Activated naive CD8-positive, alpha-beta T cell treated with anti-CD3 and anti-CD28 coated beads, Interleukin-2, amount 10 ng/mL, durations not matched to agents 7 days and 5 days (primary cell): ENCODE results near the gene ARHGAP18. TPM values are rescaled to one million over a fixed set of nuclear protein-coding genes. Genes with fewer than 3 reads are reported as not detected.
"Not testable (repeated sequence)": the region's sequence is repeated elsewhere in the genome, so short reads cannot be mapped to it uniquely, and the experiment has no call there.

ENCODE experiments used
- ATAC-seq: fragments of 150-1000 bp; cut with Tn5 transposase; one replicate; pipeline ENCODE4 v1.10.0; 2021; ENCODE audit warnings: low read depth, moderate library complexity
- POLR2A ChIA-PET: fragments of 350-600 bp; sonication (Branson Sonifier 250); formaldehyde crosslinking; loops from one replicate; lab custom pipeline; 2021; ENCODE audit warnings: antibody characterized with exemption; lab: Charles Lee
- DNase-seq: peaks from one replicate; pipeline ENCODE4 v3.0.0; 2021
- H3K27ac Mint-ChIP-seq: one replicate; pipeline ENCODE4 v1.8.0; 2022; ENCODE audit warnings: mild to moderate bottlenecking, mixed read lengths
- H3K27me3 Mint-ChIP-seq: one replicate; pipeline ENCODE4 v1.8.0; 2022; ENCODE audit warnings: mild to moderate bottlenecking, moderate library complexity, mixed read lengths
- H3K36me3 Mint-ChIP-seq: one replicate; pipeline ENCODE4 v1.8.0; 2021; ENCODE audit warnings: mild to moderate bottlenecking, mixed read lengths
- H3K4me1 Mint-ChIP-seq: one replicate; pipeline ENCODE4 v1.8.0; 2021; ENCODE audit warnings: mixed read lengths
- H3K4me3 Mint-ChIP-seq: one replicate; pipeline ENCODE4 v1.8.0; 2022; ENCODE audit warnings: mild to moderate bottlenecking, moderate library complexity, mixed read lengths
- H3K9me3 Mint-ChIP-seq: one replicate; pipeline ENCODE4 v1.8.0; 2021; ENCODE audit warnings: mixed read lengths
- total RNA-seq, 2 experiments: library from RNA; stranded (reverse); gene quantifications; one replicate each; pipeline ENCODE4 v1.2.3, GENCODE V29; 2021

ARHGAP18 gene
- total RNA-seq, 2 experiments from 2014 or later: 12.1 to 12.7 TPM

- ATAC-seq (no peak), DNase-seq (no peak)
- Mint-ChIP-seq H3K36me3 (peaks cover 10% of the 10 kb centered on the region), H3K27me3 (peaks cover 2% of the 10 kb centered on the region), H3K4me1 (peaks cover 6% of the 10 kb centered on the region), H3K27ac (no peak overlapping the region), H3K4me3 (peak overlapping the region; percentile 31), H3K9me3 (peaks cover 7% of the 10 kb centered on the region)
- POLR2A ChIA-PET: no interaction called here
These were observed 134.4 kb downstream of the ARHGAP18 start for GRCh38 chr6:129575378-129576118.

GRCh38 chr6:129574605-129575004 is 135.4 kb downstream of the ARHGAP18 start:
- ATAC-seq, H3K4me3 Mint-ChIP-seq, H3K27ac Mint-ChIP-seq, H3K4me1 Mint-ChIP-seq, H3K9me3 Mint-ChIP-seq, DNase-seq, POLR2A ChIA-PET, H3K27me3 Mint-ChIP-seq: not testable (repeated sequence)
- peaks cover 14% of the 10 kb centered on the region for H3K36me3 Mint-ChIP-seq

- H3K36me3 Mint-ChIP-seq, H3K27me3 Mint-ChIP-seq, H3K4me3 Mint-ChIP-seq, ATAC-seq, H3K9me3 Mint-ChIP-seq, DNase-seq, H3K27ac Mint-ChIP-seq, H3K4me1 Mint-ChIP-seq, POLR2A ChIA-PET: not testable (repeated sequence)
These were observed 139.0 kb downstream of the ARHGAP18 start for GRCh38 chr6:129570929-129571328.

- no peak for DNase-seq
- H3K27me3 Mint-ChIP-seq: no peaks in the 10 kb centered on the region
- H3K4me1 Mint-ChIP-seq: no peaks in the 10 kb centered on the region
- peaks cover 8% of the 10 kb centered on the region for H3K36me3 Mint-ChIP-seq
- peaks cover 6% of the 10 kb centered on the region for H3K9me3 Mint-ChIP-seq
- H3K4me3 Mint-ChIP-seq: no peak overlapping the region
- no peak overlapping the region for H3K27ac Mint-ChIP-seq
- ATAC-seq: no peak
- POLR2A ChIA-PET: no interaction called here
These were observed 142.0 kb downstream of the ARHGAP18 start for GRCh38 chr6:129568015-129568414.

- Mint-ChIP-seq H3K4me1 (no peaks in the 10 kb centered on the region), H3K9me3 (peaks cover 6% of the 10 kb centered on the region), H3K27ac (no peak overlapping the region), H3K27me3 (no peaks in the 10 kb centered on the region), H3K36me3 (peaks cover 8% of the 10 kb centered on the region), H3K4me3 (no peak overlapping the region)
- no peak for DNase-seq
- POLR2A ChIA-PET: no interaction called here
- ATAC-seq: no peak
These were observed 142.6 kb downstream of the ARHGAP18 start for GRCh38 chr6:129567374-129567773.

- Mint-ChIP-seq H3K9me3 (peaks cover under 1% of the 10 kb centered on the region), H3K27me3 (no peaks in the 10 kb centered on the region), H3K36me3 (peaks cover 4% of the 10 kb centered on the region), H3K27ac (no peak overlapping the region), H3K4me1 (no peaks in the 10 kb centered on the region), H3K4me3 (no peak overlapping the region)
- POLR2A ChIA-PET: no interaction called here
- DNase-seq (no peak), ATAC-seq (no peak)
These were observed 144.2 kb downstream of the ARHGAP18 start for GRCh38 chr6:129565811-129566210.

GRCh38 chr6:129565366-129565765 is 144.6 kb downstream of the ARHGAP18 start:
- peaks cover 4% of the 10 kb centered on the region for H3K36me3 Mint-ChIP-seq
- H3K9me3 Mint-ChIP-seq: no peaks in the 10 kb centered on the region
- no peak overlapping the region for H3K27ac Mint-ChIP-seq
- no peak overlapping the region for H3K4me3 Mint-ChIP-seq
- ATAC-seq (no peak), DNase-seq (no peak)
- POLR2A ChIA-PET: no interaction called here
- no peaks in the 10 kb centered on the region for H3K4me1 Mint-ChIP-seq
- H3K27me3 Mint-ChIP-seq: no peaks in the 10 kb centered on the region

GRCh38 chr6:129558248-129558647 is 151.7 kb downstream of the ARHGAP18 start:
- Mint-ChIP-seq H3K27me3 (peaks cover 5% of the 10 kb centered on the region), H3K4me3 (no peak overlapping the region), H3K36me3 (no peaks in the 10 kb centered on the region), H3K27ac (no peak overlapping the region), H3K9me3 (no peaks in the 10 kb centered on the region), H3K4me1 (no peaks in the 10 kb centered on the region)
- ATAC-seq: no peak
- no peak for DNase-seq
- POLR2A ChIA-PET: no interaction called here

- H3K27ac Mint-ChIP-seq: no peak overlapping the region
- H3K4me1 Mint-ChIP-seq: no peaks in the 10 kb centered on the region
- no peak for ATAC-seq
- H3K9me3 Mint-ChIP-seq: no peaks in the 10 kb centered on the region
- no peak for DNase-seq
- no peaks in the 10 kb centered on the region for H3K36me3 Mint-ChIP-seq
- POLR2A ChIA-PET: no interaction called here
- H3K27me3 Mint-ChIP-seq: peaks cover 11% of the 10 kb centered on the region
- H3K4me3 Mint-ChIP-seq: no peak overlapping the region
These were observed 154.7 kb downstream of the ARHGAP18 start for GRCh38 chr6:129555206-129555832.

GRCh38 chr6:129552413-129552812 is 157.6 kb downstream of the ARHGAP18 start:
- Mint-ChIP-seq H3K27me3 (peaks cover 11% of the 10 kb centered on the region), H3K9me3 (no peaks in the 10 kb centered on the region), H3K36me3 (peaks cover 2% of the 10 kb centered on the region), H3K4me3 (no peak overlapping the region), H3K27ac (no peak overlapping the region), H3K4me1 (no peaks in the 10 kb centered on the region)
- POLR2A ChIA-PET: no interaction called here
- ATAC-seq: no peak
- no peak for DNase-seq

- Mint-ChIP-seq H3K27ac (no peak overlapping the region), H3K4me1 (no peaks in the 10 kb centered on the region), H3K27me3 (peaks cover 11% of the 10 kb centered on the region), H3K4me3 (no peak overlapping the region), H3K9me3 (no peaks in the 10 kb centered on the region), H3K36me3 (peaks cover 2% of the 10 kb centered on the region)
- ATAC-seq (no peak), DNase-seq (no peak)
- POLR2A ChIA-PET: no interaction called here
These were observed 158.5 kb downstream of the ARHGAP18 start for GRCh38 chr6:129551486-129551885.

GRCh38 chr6:129546702-129547101 is 163.3 kb downstream of the ARHGAP18 start:
- POLR2A ChIA-PET: no interaction called here
- no peak overlapping the region for H3K4me3 Mint-ChIP-seq
- H3K36me3 Mint-ChIP-seq: peaks cover 6% of the 10 kb centered on the region

GRCh38 chr6:129544892-129545612 is 164.9 kb downstream of the ARHGAP18 start:
- no peaks in the 10 kb centered on the region for H3K27me3 Mint-ChIP-seq
- H3K4me1 Mint-ChIP-seq: no peaks in the 10 kb centered on the region
- POLR2A ChIA-PET: no interaction called here
- ATAC-seq (no peak), DNase-seq (no peak)
- H3K9me3 Mint-ChIP-seq: peaks cover 2% of the 10 kb centered on the region
- peaks cover 6% of the 10 kb centered on the region for H3K36me3 Mint-ChIP-seq
- H3K4me3 Mint-ChIP-seq: no peak overlapping the region
- no peak overlapping the region for H3K27ac Mint-ChIP-seq

More at GRCh38 chr6:129546702-129547101, 163.3 kb downstream of the ARHGAP18 start:
- Mint-ChIP-seq H3K4me1 (no peaks in the 10 kb centered on the region), H3K9me3 (peaks cover 2% of the 10 kb centered on the region), H3K27me3 (no peaks in the 10 kb centered on the region), H3K27ac (no peak overlapping the region)
- ATAC-seq: no peak
- no peak for DNase-seq
